C4-2B (cell line): ENCODE data around the gene ALG1L2.

Experiments
- ZFX ChIP-seq: fragments of 450-650 bp; IDR thresholded peaks from 2 replicates; pipeline ENCODE4 v1.6.1; 2017
- TF ChIP-seq, protein P1 (sequence below): fragments of 450-650 bp; conservative IDR thresholded peaks from 2 replicates; pipeline ENCODE4 v1.5.1; 2017; ENCODE audit warnings: mild to moderate bottlenecking

DNA sequence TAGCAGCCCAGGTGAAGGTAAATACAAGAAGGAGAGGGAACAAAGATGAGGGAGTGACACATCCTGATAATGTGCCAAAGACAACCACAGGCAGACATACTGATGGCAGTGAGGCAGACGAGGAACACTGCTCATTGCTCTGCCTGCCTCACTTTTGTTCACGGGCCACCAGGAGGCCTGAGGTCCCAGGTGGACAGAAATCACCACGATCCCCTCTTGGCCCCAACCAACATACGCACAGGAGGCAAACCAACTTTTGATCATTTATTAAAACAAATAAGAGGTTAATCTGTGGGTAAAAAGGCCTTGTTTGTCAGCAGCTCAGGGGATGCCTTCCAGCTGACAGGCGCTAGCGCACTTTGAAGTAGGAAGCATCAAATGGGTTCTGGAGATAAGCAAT lies 4.2 kb downstream of the ALG1L2 start:
- TF ChIP-seq, protein P1, sequence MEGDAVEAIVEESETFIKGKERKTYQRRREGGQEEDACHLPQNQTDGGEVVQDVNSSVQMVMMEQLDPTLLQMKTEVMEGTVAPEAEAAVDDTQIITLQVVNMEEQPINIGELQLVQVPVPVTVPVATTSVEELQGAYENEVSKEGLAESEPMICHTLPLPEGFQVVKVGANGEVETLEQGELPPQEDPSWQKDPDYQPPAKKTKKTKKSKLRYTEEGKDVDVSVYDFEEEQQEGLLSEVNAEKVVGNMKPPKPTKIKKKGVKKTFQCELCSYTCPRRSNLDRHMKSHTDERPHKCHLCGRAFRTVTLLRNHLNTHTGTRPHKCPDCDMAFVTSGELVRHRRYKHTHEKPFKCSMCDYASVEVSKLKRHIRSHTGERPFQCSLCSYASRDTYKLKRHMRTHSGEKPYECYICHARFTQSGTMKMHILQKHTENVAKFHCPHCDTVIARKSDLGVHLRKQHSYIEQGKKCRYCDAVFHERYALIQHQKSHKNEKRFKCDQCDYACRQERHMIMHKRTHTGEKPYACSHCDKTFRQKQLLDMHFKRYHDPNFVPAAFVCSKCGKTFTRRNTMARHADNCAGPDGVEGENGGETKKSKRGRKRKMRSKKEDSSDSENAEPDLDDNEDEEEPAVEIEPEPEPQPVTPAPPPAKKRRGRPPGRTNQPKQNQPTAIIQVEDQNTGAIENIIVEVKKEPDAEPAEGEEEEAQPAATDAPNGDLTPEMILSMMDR: no peak
- no peak for TF ChIP-seq ZFX
